Esophagus (tissue), 2 donors: ENCODE data around the gene LSM6. TPM values are rescaled to one million over a fixed set of nuclear protein-coding genes. Genes with fewer than 3 reads are reported as not detected.

Experiments
- H3K27ac ChIP-seq, 2 donors: one replicate each; pipeline ENCODE4 v1.5.1; 2013; ENCODE audit warnings: low read depth in 2 of 2, mild to moderate bottlenecking in 2 of 2, inconsistent platforms in 1 of 2, low read length in 1 of 2, moderate library complexity in 1 of 2
- H3K27me3 ChIP-seq, 2 donors: one replicate each; pipeline ENCODE4 v1.6.1; 2013; ENCODE audit warnings: low read length in 2 of 2, control low read depth in 1 of 2, mild to moderate bottlenecking in 1 of 2; ENCODE audit not compliant: insufficient read depth in 2 of 2, control insufficient read depth in 1 of 2
- H3K36me3 ChIP-seq, 2 donors: one replicate each; pipeline ENCODE4 v1.6.1; 2013; ENCODE audit warnings: low read length in 1 of 2; ENCODE audit not compliant: control insufficient read depth in 2 of 2, insufficient read depth in 2 of 2
- H3K4me1 ChIP-seq, 2 donors: one replicate each; pipeline ENCODE4 v1.6.1; 2013; ENCODE audit warnings: low read length in 1 of 2; ENCODE audit not compliant: control insufficient read depth in 2 of 2, insufficient read depth in 2 of 2
- H3K4me3 ChIP-seq, 2 donors: one replicate each; pipeline ENCODE4 v1.5.1; 2013; ENCODE audit warnings: low read length in 2 of 2, mild to moderate bottlenecking in 2 of 2, low read depth in 1 of 2, moderate library complexity in 1 of 2
- H3K9me3 ChIP-seq, 2 donors: one replicate each; pipeline ENCODE4 v1.6.1; 2013; ENCODE audit warnings: mild to moderate bottlenecking in 2 of 2, low read depth in 1 of 2, low read length in 1 of 2, moderate library complexity in 1 of 2; ENCODE audit not compliant: control insufficient read depth in 2 of 2, insufficient read depth in 1 of 2
- WGBS, 2 donors: extraction: QIAGEN DNeasy Blood & Tissue Kit; methylation state at CpG; one replicate each; pipeline ENCODE4 v1.1.7; 2013; 5-methylcytosine and 5-hydroxymethylcytosine counted together
- polyA plus RNA-seq, 2 donors: library from polyadenylated mRNA; stranded (reverse); fragments of 200-250 nt; gene quantifications; one replicate each; pipeline ENCODE4 v1.2.3, GENCODE V29; 2013
- donor health status: healthy with polysubstance abuse.
- donor health status: Bipolar disorder and iron deficiency.

The LSM6 gene
- polyA plus RNA-seq, result 10 to 100 TPM; 11.6 to 35.4 TPM

GRCh38 chr4:146175541-146176453 lies at the start of gene LSM6:
Gene LSM6, plus strand, starts transcription at chr4:146175718. Its CDS starts 7,204 bp downstream, at chr4:146182922.
- WGBS, 2 donors, result 0% methylated on average over 70 to 75 of the region's 75 CpGs
- Histone ChIP-seq H3K9me3 (no peaks in the 10 kb centered on the region), H3K27ac (peak within 1 kb of the TSS; percentile 92 to 94), H3K4me1 (peaks cover 3% of the 10 kb centered on the region in 2 donors), H3K36me3 (peaks cover 0 to 2% of the 10 kb centered on the region in 2 donors), H3K4me3 (peak within 1 kb of the TSS; percentile 86 to 99), H3K27me3 (no peaks in the 10 kb centered on the region)

- Histone ChIP-seq H3K4me1 (peaks cover 0 to 5% of the 10 kb centered on the region in 2 donors), H3K27me3 (no peaks in the 10 kb centered on the region), H3K36me3 (no peaks in the 10 kb centered on the region), H3K27ac (no peak overlapping the region), H3K4me3 (no peak overlapping the region), H3K9me3 (no peaks in the 10 kb centered on the region)
- WGBS, 2 donors, result 69 to 77% methylated on average over 7 of the region's 7 CpGs
These were observed 43.1 kb upstream of the LSM6 start for GRCh38 chr4:146132445-146132844.

DNA sequence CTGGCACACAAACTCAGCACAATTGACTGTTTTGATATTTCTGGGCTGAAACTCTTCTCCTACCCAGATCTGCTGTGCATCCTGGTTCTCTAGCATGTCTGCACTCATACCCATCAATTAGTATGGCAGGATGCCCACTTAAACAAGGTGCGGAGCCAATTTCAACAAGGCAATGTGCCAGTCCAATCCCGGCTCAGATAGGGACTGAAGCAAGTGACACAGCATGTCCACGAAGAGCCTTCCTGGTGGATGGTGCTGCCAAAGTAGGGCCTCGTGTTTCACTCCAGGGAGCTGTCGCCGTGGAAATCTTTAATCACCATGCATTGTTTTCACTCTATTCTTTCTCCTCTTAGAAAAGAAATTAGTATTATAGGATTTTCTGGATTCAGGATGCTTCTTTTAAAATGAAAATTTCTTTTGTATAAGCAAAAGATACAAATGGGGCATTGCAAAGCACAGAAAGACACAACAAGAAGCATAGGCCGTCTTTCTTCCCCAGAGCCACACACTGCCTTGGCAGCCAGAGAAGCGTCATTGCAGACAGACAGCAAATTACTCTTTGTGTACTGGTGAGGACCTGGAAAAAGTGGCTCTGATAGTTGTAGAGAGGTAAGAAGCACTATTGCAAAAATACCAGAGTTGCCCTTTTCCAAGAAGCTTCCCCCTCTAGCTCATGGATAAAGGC lies 40.6 kb upstream of the LSM6 start:
- Histone ChIP-seq H3K36me3 (no peaks in the 10 kb centered on the region), H3K4me1 (peaks cover 0 to 5% of the 10 kb centered on the region in 2 donors), H3K27me3 (no peaks in the 10 kb centered on the region), H3K27ac (no peak overlapping the region), H3K4me3 (no peak overlapping the region), H3K9me3 (no peaks in the 10 kb centered on the region)
- 33 to 41% methylated on average over 8 of the region's 8 CpGs for WGBS, 2 donors

- Histone ChIP-seq H3K36me3 (no peaks in the 10 kb centered on the region), H3K4me1 (peaks cover 0 to 5% of the 10 kb centered on the region in 2 donors), H3K4me3 (no peak overlapping the region), H3K27ac (no peak overlapping the region), H3K27me3 (no peaks in the 10 kb centered on the region), H3K9me3 (no peaks in the 10 kb centered on the region)
- WGBS, 2 donors, result 87 to 93% methylated on average over 2 of the region's 2 CpGs
These were observed 39.6 kb upstream of the LSM6 start for GRCh38 chr4:146135941-146136340.

DNA sequence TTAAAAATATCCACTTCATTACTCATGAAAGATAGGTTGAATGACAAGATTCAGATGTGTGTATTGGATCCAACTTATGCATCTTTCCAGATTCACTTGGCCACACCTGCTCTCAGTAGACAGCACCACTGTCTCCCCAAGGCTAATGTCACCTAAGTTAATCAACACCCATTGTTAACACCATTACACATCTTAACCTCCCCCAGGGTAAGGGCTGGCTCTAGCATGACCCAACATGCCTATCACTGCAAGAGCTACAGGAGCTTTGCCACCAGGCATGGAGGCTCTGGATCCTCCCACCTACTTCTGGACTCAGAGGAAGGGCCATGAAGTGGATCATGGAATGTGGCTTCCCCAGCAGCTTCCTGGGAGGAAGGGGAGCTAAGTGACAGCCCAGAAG lies 32.8 kb upstream of the LSM6 start:
- no peaks in the 10 kb centered on the region for H3K4me1 ChIP-seq

GRCh38 chr4:146143888-146144287 lies 31.6 kb upstream of the LSM6 start:
- Histone ChIP-seq H3K27me3 (no peaks in the 10 kb centered on the region), H3K27ac (no peak overlapping the region), H3K36me3 (no peaks in the 10 kb centered on the region), H3K9me3 (no peaks in the 10 kb centered on the region), H3K4me1 (no peaks in the 10 kb centered on the region), H3K4me3 (no peak overlapping the region)
- 93 to 98% methylated on average over 3 of the region's 3 CpGs for WGBS, 2 donors

More for the DNA sequence above, 32.8 kb upstream of the LSM6 start:
- Histone ChIP-seq H3K36me3 (no peaks in the 10 kb centered on the region), H3K9me3 (no peaks in the 10 kb centered on the region), H3K27me3 (no peaks in the 10 kb centered on the region), H3K4me3 (no peak overlapping the region), H3K27ac (no peak overlapping the region)

- WGBS, 2 donors, result 91 to 93% methylated on average over 3 of the region's 3 CpGs
- H3K9me3 ChIP-seq, result no peaks in the 10 kb centered on the region
- no peak overlapping the region for H3K27ac ChIP-seq
- no peaks in the 10 kb centered on the region for H3K27me3 ChIP-seq
- no peak overlapping the region for H3K4me3 ChIP-seq
- no peaks in the 10 kb centered on the region for H3K36me3 ChIP-seq
- no peaks in the 10 kb centered on the region for H3K4me1 ChIP-seq
These were observed 28.6 kb upstream of the LSM6 start for GRCh38 chr4:146146918-146147317.

DNA sequence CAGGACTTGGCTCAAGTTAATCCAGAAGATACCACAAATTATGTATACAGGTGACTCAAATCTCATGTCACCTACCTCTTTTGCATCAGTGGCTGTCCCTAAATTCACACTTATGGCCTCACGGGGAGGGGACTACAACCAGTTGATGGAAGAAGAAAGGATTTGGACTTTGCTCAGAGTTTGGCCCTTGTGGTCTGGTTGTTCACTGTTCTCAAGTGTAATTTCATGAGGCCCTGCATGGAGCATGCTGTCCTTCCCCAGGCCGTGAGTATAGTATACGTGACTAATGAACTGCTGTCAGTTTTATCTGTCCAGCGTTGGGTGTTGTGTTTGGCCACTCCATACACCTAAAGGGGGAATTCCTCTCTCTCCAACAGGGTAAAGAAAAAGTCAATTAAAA lies 27.5 kb upstream of the LSM6 start:
- H3K4me3 ChIP-seq, result no peak overlapping the region
- 80 to 90% methylated on average over 4 of the region's 4 CpGs for WGBS, 2 donors
- H3K27ac ChIP-seq, result no peak overlapping the region
- H3K9me3 ChIP-seq, result no peaks in the 10 kb centered on the region
- no peaks in the 10 kb centered on the region for H3K36me3 ChIP-seq
- no peaks in the 10 kb centered on the region for H3K27me3 ChIP-seq
- H3K4me1 ChIP-seq, result no peaks in the 10 kb centered on the region

GRCh38 chr4:146154057-146154456 lies 21.5 kb upstream of the LSM6 start:
- H3K4me1 ChIP-seq, result no peaks in the 10 kb centered on the region
- no peaks in the 10 kb centered on the region for H3K36me3 ChIP-seq
- no peaks in the 10 kb centered on the region for H3K9me3 ChIP-seq
- no peak overlapping the region for H3K4me3 ChIP-seq
- H3K27ac ChIP-seq, result no peak overlapping the region
- WGBS, 2 donors, result 45 to 56% methylated on average over 2 of the region's 2 CpGs
- H3K27me3 ChIP-seq, result no peaks in the 10 kb centered on the region
